Measurements from ENCODE around the gene SLC38A10. TPM values are rescaled to one million over a fixed set of nuclear protein-coding genes. Genes with fewer than 3 reads are reported as not detected.

Gene SLC38A10
- total and polyA plus RNA-seq, 10 of the 15 experiments (the other 5 are each of a cell fraction or from before 2014, with no cell fraction given), result 0.52 to 67.9 (median 22.1) TPM

DNA sequence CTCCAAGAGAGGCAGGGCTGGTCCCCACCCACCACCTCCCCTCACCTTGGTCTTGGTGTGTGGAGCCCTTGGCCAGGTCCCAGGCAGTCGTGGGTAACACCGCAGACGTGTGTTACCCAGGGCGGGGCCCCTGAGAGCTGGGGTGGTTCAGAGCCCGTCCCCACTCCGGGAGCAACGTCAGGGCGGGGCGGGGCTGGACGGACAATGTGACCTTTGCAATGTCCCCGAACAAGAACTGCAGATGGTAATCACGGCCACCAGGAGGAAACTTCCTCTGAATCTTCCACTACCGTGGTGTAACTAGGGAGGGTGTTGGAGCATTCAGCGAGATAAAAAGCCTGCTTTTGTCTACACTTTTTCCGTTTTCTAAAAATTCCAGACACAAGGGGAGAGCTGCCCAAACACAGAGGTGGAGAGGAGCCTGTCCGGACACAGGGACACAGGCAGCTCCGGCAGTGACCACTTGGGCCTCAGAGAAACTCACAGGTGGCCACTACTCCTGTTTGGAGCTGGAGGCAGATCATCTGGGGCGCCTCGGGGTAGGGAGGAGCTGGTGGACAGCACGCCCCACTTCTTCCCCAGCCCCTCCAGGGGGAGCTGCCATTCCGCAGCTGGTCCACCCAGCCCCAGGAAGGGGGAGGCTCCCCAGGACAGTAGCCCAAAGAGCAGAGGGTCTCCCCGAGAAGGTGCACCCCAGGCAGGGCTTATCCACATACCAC, 14.2 kb upstream of the SLC38A10 start:
- H3K9ac ChIP-seq (ENCODE audit: control insufficient read depth, insufficient read depth, low read length), result no peak overlapping the region
- no peaks in the 10 kb centered on the region for H3K9me3 ChIP-seq (replicated peaks; ENCODE audit: control insufficient read depth, insufficient read depth, low read length)
- CTCF ChIA-PET, result interaction anchor here (0.5 to 1.4 kb wide), 3 partner anchors 13 to 175 kb away, joined by 3 to 5 read pairs (median 4); no protein-coding TSS in a partner anchor
- RAD21 ChIA-PET (ENCODE audit: unreplicated experiment), result interaction anchor here (0.5 kb wide), 1 partner anchor 63 kb away, joined by 3 read pairs; no protein-coding TSS in a partner anchor
- intact Hi-C loops (cut with micrococcal nuclease; ENCODE audit: unreplicated experiment) (no loop called here), in situ Hi-C loops (cut with MboI) (no loop called here)
- 9% methylated on average over 22 of the region's 22 CpGs for WGBS (ENCODE audit: insufficient coverage, insufficient replicate concordance, low lambda C conversion rate, missing lambda C conversion rate)
- no peak overlapping the region for H2AFZ ChIP-seq (ENCODE audit: control insufficient read depth, low read depth, low read length)
- no peaks in the 10 kb centered on the region for H3K4me1 ChIP-seq (ENCODE audit: control insufficient read depth, insufficient read depth, low read length)
- no peaks in the 10 kb centered on the region for H3K36me3 ChIP-seq (ENCODE audit: control insufficient read depth in 2 of 2, insufficient read depth in 2 of 2, low read length in 1 of 2)
- no peaks in the 10 kb centered on the region; a peak in 1 of 4 replicates for H3K27me3 ChIP-seq (replicated peaks in 1 of 2; ENCODE audit: control insufficient read depth in 2 of 2, insufficient read depth in 2 of 2, low read length in 1 of 2)
- POLR2A ChIA-PET, result interaction anchor here (0.5 to 0.7 kb wide), 2 partner anchors 168 to 893 kb away, joined by 3 read pairs; no protein-coding TSS in a partner anchor
- no peaks in the 10 kb centered on the region for H4K20me1 ChIP-seq (ENCODE audit: control insufficient read depth, insufficient read depth)
- TF ChIP-seq YBX1 (IDR thresholded peaks at IDR 0.05), result no peak
- no peak for TF ChIP-seq CBX3 (IDR thresholded peaks at IDR 0.05; ENCODE audit: borderline replicate concordance, low read depth)
- TF ChIP-seq RAD21 (IDR thresholded peaks at IDR 0.05; ENCODE audit: insufficient read depth, low read depth, low read length), result peak; percentile 24; the same call in 1 of the 2 replicates
- 0 out of 2 replicates have a peak, but pooled peaks have one; percentile 17 for TF ChIP-seq SMC3 (IDR thresholded peaks at IDR 0.05; ENCODE audit: borderline replicate concordance, low read length)
- TF ChIP-seq ZNF592 (IDR thresholded peaks at IDR 0.05), result no peak
- TF ChIP-seq, protein P1, sequence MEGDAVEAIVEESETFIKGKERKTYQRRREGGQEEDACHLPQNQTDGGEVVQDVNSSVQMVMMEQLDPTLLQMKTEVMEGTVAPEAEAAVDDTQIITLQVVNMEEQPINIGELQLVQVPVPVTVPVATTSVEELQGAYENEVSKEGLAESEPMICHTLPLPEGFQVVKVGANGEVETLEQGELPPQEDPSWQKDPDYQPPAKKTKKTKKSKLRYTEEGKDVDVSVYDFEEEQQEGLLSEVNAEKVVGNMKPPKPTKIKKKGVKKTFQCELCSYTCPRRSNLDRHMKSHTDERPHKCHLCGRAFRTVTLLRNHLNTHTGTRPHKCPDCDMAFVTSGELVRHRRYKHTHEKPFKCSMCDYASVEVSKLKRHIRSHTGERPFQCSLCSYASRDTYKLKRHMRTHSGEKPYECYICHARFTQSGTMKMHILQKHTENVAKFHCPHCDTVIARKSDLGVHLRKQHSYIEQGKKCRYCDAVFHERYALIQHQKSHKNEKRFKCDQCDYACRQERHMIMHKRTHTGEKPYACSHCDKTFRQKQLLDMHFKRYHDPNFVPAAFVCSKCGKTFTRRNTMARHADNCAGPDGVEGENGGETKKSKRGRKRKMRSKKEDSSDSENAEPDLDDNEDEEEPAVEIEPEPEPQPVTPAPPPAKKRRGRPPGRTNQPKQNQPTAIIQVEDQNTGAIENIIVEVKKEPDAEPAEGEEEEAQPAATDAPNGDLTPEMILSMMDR (IDR thresholded peaks at IDR 0.05 in 2 of 3, conservative IDR thresholded peaks at IDR 0.05 in 1 of 3; ENCODE audit: control insufficient read depth in 2 of 3, extremely low read depth in 1 of 3, insufficient read depth in 1 of 3, low read depth in 3 of 3, low read length in 3 of 3), result peak; percentile 4 to 9 (median 4); a peak in 1 of 6 replicates
- no peak for TF ChIP-seq ZNF622 (IDR thresholded peaks at IDR 0.05)
- TF ChIP-seq E2F8 (IDR thresholded peaks at IDR 0.05; ENCODE audit: low read depth, partially characterized antibody), result no peak
- no peak overlapping the region for H3K4me2 ChIP-seq (ENCODE audit: control insufficient read depth, insufficient read depth)
- SMC1A ChIA-PET (ENCODE audit: uncharacterized antibody, unreplicated experiment), result no interaction called here
- no peak overlapping the region for H3K27ac ChIP-seq (ENCODE audit: control insufficient read depth, insufficient read depth)
- DNase-seq (ENCODE audit: low read depth, low spot score) (no peak), ATAC-seq (peak; percentile 88), FAIRE-seq (no peak)
- H3K79me2 ChIP-seq (ENCODE audit: control insufficient read depth, insufficient read depth, low read length), result no peaks in the 10 kb centered on the region
- H3K4me3 ChIP-seq, result no peak overlapping the region
- no TSS peak for BruUV-seq (replicated peaks)
